GM12892 (cell line): ENCODE results near the gene ING1.

Experiments
- DNase-seq: peaks from one replicate; pipeline ENCODE4 v3.0.0; 2011; ENCODE audit not compliant: insufficient read length
- FAIRE-seq: peaks from 2 replicates; lab custom pipeline; 2011; peaks lifted over from hg19 to GRCh38; lab: Jason Lieb, UNC
- POLR2A ChIP-seq: IDR thresholded peaks from 2 replicates; pipeline ENCODE4 v1.6.1; 2011; ENCODE audit warnings: low read depth, low read length, control low read depth
- POLR2AphosphoS5 ChIP-seq: IDR thresholded peaks from 2 replicates; pipeline ENCODE4 v1.6.1; 2011; ENCODE audit warnings: low read depth, low read length, control low read depth
- TAF1 ChIP-seq: IDR thresholded peaks from 2 replicates; pipeline ENCODE4 v1.6.1; 2011; ENCODE audit warnings: low read depth, mild to moderate bottlenecking, control low read depth, low read length, borderline replicate concordance

The ING1 gene

GRCh38 chr13:110769097-110769496 is 55.6 kb downstream of the ING1 start:
- no peak for FAIRE-seq
- no peak for DNase-seq
- TF ChIP-seq TAF1 (no peak), POLR2AphosphoS5 (no peak), POLR2A (no peak)

GRCh38 chr13:110770678-110771077 is 57.2 kb downstream of the ING1 start:
- TF ChIP-seq POLR2A (no peak), TAF1 (no peak), POLR2AphosphoS5 (no peak)
- FAIRE-seq (no peak), DNase-seq (no peak)

GRCh38 chr13:110771194-110771593 is 57.7 kb downstream of the ING1 start:
- FAIRE-seq (peak; percentile 40), DNase-seq (no peak)
- TF ChIP-seq POLR2AphosphoS5 (no peak), TAF1 (no peak), POLR2A (no peak)

- FAIRE-seq: no peak
- DNase-seq: no peak
- TF ChIP-seq POLR2AphosphoS5 (no peak), POLR2A (no peak), TAF1 (no peak)
Observed at GRCh38 chr13:110772091-110772984, 58.8 kb downstream of the ING1 start.
